Osteocyte (in vitro differentiated cells): ENCODE data around the gene AGFG2. TPM values are rescaled to one million over a fixed set of nuclear protein-coding genes. Genes with fewer than 3 reads are reported as not detected.

Experiments used
- DNase-seq: peaks from one replicate; pipeline ENCODE4 v3.0.0; 2021; ENCODE audit warnings: mixed read lengths; ENCODE audit not compliant: unreplicated experiment; ENCODE audit errors: extremely low spot score
- H3K27ac Mint-ChIP-seq: one replicate; pipeline ENCODE4 v1.8.0; 2021; ENCODE audit warnings: mild to moderate bottlenecking, mixed read lengths; ENCODE audit not compliant: unreplicated experiment
- H3K27me3 Mint-ChIP-seq: one replicate; pipeline ENCODE4 v1.8.0; 2021; ENCODE audit warnings: mixed read lengths; ENCODE audit not compliant: unreplicated experiment
- H3K36me3 Mint-ChIP-seq: one replicate; pipeline ENCODE4 v1.8.0; 2021; ENCODE audit warnings: mixed read lengths; ENCODE audit not compliant: unreplicated experiment
- H3K4me1 Mint-ChIP-seq: one replicate; pipeline ENCODE4 v1.8.0; 2021; ENCODE audit warnings: mixed read lengths; ENCODE audit not compliant: unreplicated experiment
- H3K4me3 Mint-ChIP-seq: one replicate; pipeline ENCODE4 v1.8.0; 2021; ENCODE audit warnings: mild to moderate bottlenecking, moderate library complexity, mixed read lengths; ENCODE audit not compliant: unreplicated experiment
- H3K9me3 Mint-ChIP-seq: one replicate; pipeline ENCODE4 v1.8.0; 2021; ENCODE audit warnings: mixed read lengths; ENCODE audit not compliant: unreplicated experiment
- total RNA-seq: library from RNA; stranded (reverse); gene quantifications from 2 replicates; pipeline ENCODE4 v1.2.1, GENCODE V29; 2021
- TF ChIP-seq, protein P1 (sequence below): fragments of 200-600 bp; sonication (generic); IDR thresholded peaks from 2 replicates; pipeline ENCODE4 v1.5.0; 2021; ENCODE audit warnings: antibody characterized with exemption, mild to moderate bottlenecking, moderate library complexity

The AGFG2 gene
- total RNA-seq, 1 donor from 2014 or later = 10.8 TPM

DNA sequence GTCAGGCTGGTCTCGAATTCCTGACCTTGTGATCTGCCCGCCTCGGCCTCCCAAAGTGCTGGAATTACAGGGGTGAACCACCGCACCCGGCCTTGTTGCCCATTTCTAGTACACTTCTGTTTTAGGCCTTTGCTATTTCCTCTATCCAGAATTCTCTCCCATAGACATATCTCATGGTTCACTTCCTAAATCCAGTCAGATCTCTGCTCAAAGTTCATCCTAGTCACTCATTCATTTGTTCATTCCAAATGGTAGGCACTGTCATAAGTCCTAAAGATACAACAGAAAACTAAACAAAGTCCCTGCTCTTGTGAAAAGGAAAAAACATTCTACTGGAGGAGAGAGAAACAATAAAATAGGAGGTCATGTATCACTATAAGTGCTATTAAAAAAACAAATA lies 71.0 kb downstream of the AGFG2 start:
- no peak for DNase-seq
- TF ChIP-seq, protein P1, sequence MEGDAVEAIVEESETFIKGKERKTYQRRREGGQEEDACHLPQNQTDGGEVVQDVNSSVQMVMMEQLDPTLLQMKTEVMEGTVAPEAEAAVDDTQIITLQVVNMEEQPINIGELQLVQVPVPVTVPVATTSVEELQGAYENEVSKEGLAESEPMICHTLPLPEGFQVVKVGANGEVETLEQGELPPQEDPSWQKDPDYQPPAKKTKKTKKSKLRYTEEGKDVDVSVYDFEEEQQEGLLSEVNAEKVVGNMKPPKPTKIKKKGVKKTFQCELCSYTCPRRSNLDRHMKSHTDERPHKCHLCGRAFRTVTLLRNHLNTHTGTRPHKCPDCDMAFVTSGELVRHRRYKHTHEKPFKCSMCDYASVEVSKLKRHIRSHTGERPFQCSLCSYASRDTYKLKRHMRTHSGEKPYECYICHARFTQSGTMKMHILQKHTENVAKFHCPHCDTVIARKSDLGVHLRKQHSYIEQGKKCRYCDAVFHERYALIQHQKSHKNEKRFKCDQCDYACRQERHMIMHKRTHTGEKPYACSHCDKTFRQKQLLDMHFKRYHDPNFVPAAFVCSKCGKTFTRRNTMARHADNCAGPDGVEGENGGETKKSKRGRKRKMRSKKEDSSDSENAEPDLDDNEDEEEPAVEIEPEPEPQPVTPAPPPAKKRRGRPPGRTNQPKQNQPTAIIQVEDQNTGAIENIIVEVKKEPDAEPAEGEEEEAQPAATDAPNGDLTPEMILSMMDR = no peak
- Mint-ChIP-seq H3K9me3 (no peaks in the 10 kb centered on the region), H3K4me1 (peaks cover 15% of the 10 kb centered on the region), H3K36me3 (peaks cover 11% of the 10 kb centered on the region), H3K27me3 (no peaks in the 10 kb centered on the region), H3K27ac (no peak overlapping the region), H3K4me3 (no peak overlapping the region)

DNA sequence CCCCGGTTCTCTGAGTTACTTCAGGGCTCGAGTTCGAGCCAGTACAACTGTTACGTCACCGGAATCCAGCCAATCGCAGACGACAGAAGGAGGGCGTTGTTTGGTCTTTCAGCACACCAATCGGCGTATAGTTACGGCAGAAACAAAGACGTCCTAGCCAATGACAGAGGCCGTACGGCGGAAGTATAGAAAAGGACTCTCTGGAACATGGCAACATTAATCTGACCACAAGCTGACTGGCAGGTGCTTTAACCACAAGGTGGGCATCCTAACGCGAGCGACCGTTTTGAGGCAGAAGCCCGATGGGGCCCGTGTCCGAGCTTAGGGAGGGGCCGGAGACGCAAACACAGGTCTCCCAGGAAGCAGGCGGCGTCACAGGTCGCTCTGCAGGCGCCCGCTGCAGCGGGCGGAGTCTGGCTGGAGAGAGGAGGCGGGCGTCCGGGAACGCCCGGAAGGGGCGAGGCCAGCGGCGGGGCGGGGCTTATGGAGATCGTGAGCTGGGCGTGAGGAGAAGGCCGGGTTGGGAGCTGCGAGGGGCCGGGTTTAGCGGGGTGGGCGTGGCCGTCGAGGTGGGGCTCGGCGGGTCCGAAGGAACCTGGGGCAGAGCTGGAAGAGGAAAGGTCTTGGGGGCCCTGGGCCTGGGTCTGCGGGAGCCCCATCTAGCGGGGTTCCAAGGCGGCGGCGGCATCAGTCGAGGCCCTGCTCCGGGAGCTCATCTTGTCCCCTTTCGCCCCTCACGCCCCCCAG lies 73.2 kb downstream of the AGFG2 start, which contains the start of gene MOSPD3:
Gene MOSPD3, plus strand, starts transcription at position 558 of the 747 bp plus-strand sequence. CDS start 252 bp downstream, outside the sequence.
- peaks cover 12% of the 10 kb centered on the region for H3K4me1 Mint-ChIP-seq
- no peaks in the 10 kb centered on the region for H3K9me3 Mint-ChIP-seq
- H3K27ac Mint-ChIP-seq = peak within 1 kb of the TSS; percentile 100
- DNase-seq = peak; percentile 99
- peaks cover 8% of the 10 kb centered on the region for H3K36me3 Mint-ChIP-seq
- H3K4me3 Mint-ChIP-seq = peak within 1 kb of the TSS; percentile 98
- TF ChIP-seq, protein P1 = no peak
- H3K27me3 Mint-ChIP-seq = no peaks in the 10 kb centered on the region

DNA sequence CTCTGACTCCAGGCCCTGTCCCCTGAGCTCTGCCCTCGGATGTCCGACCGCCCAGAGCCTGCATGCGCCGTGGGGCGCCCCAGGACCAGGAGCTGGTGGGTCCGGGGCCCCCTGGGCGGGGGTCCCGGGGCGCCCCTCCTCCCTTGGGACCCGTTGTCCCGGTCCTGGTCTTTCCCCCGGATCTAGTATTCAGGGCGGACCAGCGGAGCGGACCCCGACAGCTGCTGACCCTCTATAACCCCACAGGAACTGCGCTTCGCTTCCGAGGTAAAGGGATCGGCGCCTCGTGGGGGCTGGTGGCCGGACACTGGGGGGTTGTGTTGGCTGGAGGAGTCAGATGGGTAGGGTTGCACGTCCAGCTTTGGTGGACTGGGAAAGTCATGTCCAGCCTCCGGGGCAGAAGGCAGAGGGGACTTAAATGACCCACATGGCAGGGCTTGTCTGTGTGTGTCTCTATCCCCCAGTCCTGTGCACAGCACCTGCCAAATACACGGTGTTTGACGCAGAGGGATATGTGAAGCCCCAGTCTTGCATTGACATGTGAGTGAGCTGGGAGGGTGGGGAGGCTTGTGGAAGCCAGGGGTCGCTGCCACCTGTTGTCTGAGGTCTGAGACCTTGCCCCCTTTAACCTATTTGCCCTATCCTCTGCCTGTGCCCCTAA lies 73.9 kb downstream of the AGFG2 start:
- TF ChIP-seq, protein P1 = peak; percentile 28
- no peak for DNase-seq
- peak overlapping the region; percentile 4 for H3K27ac Mint-ChIP-seq
- no peaks in the 10 kb centered on the region for H3K9me3 Mint-ChIP-seq
- no peaks in the 10 kb centered on the region for H3K27me3 Mint-ChIP-seq
- peaks cover 12% of the 10 kb centered on the region for H3K4me1 Mint-ChIP-seq
- peaks cover 5% of the 10 kb centered on the region for H3K36me3 Mint-ChIP-seq
- peak overlapping the region; percentile 98 for H3K4me3 Mint-ChIP-seq

DNA sequence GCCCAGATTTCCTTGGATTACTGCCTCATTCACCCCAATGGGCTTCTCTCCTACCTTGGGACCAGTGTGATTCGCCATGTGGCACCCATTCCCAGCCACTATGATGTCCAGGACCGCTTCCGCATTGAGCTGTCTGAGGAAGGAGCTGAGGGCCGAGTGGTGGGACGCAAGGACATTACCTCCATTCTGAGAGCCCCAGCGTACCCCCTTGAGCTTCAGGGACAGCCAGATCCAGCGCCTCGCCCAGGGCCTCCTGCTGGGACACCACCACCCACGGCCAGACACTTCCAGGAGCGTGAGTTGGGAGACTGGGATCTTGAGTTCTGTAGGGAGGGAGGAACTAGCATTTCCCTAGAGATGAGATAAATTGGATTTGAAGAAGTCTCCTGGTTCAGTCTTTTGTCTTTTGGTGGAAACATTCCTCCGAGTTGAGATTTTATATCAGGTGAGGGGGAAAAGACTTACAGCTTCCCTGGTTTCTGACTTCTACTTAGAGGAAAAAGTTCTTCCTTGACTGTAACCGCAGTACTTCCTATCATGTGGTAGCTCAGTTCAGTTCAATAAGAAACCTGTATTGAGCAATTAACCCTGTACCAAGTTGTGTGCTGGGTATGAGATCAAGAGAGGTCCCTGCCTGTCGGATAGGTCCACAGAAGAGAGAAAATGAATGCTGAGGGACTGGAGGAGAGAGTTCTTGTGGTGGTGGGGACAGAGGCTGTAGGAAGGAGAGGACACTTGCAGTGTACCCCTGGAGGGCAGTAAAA lies 74.6 kb downstream of the AGFG2 start:
- Mint-ChIP-seq H3K4me1 (peaks cover 12% of the 10 kb centered on the region), H3K4me3 (peak overlapping the region; percentile 74), H3K36me3 (peaks cover 2% of the 10 kb centered on the region), H3K27me3 (no peaks in the 10 kb centered on the region), H3K9me3 (no peaks in the 10 kb centered on the region), H3K27ac (no peak overlapping the region)
- DNase-seq = no peak
- TF ChIP-seq, protein P1 = no peak
